H9 (cell line): ENCODE data around the gene ELOVL2. TPM values are rescaled to one million over a fixed set of nuclear protein-coding genes. Genes with fewer than 3 reads are reported as not detected.

ENCODE experiments used
- DNase-seq: peaks from one replicate; pipeline ENCODE4 v3.0.0-alpha.2; 2017
- H2AFZ ChIP-seq: one replicate; pipeline ENCODE4 v1.6.1; 2013; ENCODE audit warnings: mild to moderate bottlenecking, low read length, control low read depth, moderate library complexity
- H2AK5ac ChIP-seq: 2 replicates; pipeline ENCODE4 v1.6.1; 2013; ENCODE audit warnings: low read length, control low read depth, mixed read lengths; ENCODE audit not compliant: insufficient read length
- H2BK120ac ChIP-seq: one replicate; pipeline ENCODE4 v1.6.1; 2013; ENCODE audit warnings: low read depth, mild to moderate bottlenecking, low read length, control low read depth, inconsistent platforms; ENCODE audit not compliant: poor library complexity, severe bottlenecking
- H2BK12ac ChIP-seq: 2 replicates; pipeline ENCODE4 v1.6.1; 2013; ENCODE audit warnings: low read length, control low read depth, mixed read lengths, low read depth; ENCODE audit not compliant: insufficient read length
- H2BK15ac ChIP-seq: 2 replicates; pipeline ENCODE4 v1.6.1; 2013; ENCODE audit warnings: low read depth, low read length, control low read depth
- H2BK20ac ChIP-seq: one replicate; pipeline ENCODE4 v1.6.1; 2013; ENCODE audit warnings: low read depth, mild to moderate bottlenecking, low read length, control low read depth, inconsistent platforms; ENCODE audit not compliant: poor library complexity, severe bottlenecking
- H2BK5ac ChIP-seq: 2 replicates; pipeline ENCODE4 v1.6.1; 2013; ENCODE audit warnings: low read length, control low read depth, mixed read lengths; ENCODE audit not compliant: insufficient read length
- H3K14ac ChIP-seq: 2 replicates; pipeline ENCODE4 v1.6.1; 2013; ENCODE audit warnings: low read length, control low read depth; ENCODE audit not compliant: insufficient read depth
- H3K18ac ChIP-seq: 2 replicates; pipeline ENCODE4 v1.6.1; 2013; ENCODE audit warnings: low read depth, mild to moderate bottlenecking, mixed read lengths, low read length, control low read depth; ENCODE audit not compliant: insufficient read length
- H3K23ac ChIP-seq: 2 replicates; pipeline ENCODE4 v1.6.1; 2013; ENCODE audit warnings: low read length, control low read depth, mixed read lengths, low read depth; ENCODE audit not compliant: insufficient read length
- H3K23me2 ChIP-seq: 2 replicates; pipeline ENCODE4 v1.6.1; 2013; ENCODE audit warnings: low read depth, mild to moderate bottlenecking, mixed read lengths, low read length, control low read depth; ENCODE audit not compliant: insufficient read length, poor library complexity, severe bottlenecking
- H3K27ac ChIP-seq: 2 replicates; pipeline ENCODE4 v1.5.1; 2013; ENCODE audit warnings: low read length, control low read depth, mixed read lengths, low read depth; ENCODE audit not compliant: insufficient read length
- H3K27me3 ChIP-seq: 2 replicates; pipeline ENCODE4 v1.6.1; 2013; ENCODE audit warnings: low read length, control low read depth, inconsistent platforms; ENCODE audit not compliant: insufficient read depth
- H3K4ac ChIP-seq: 2 replicates; pipeline ENCODE4 v1.6.1; 2013; ENCODE audit warnings: low read depth, mild to moderate bottlenecking, control low read depth, inconsistent platforms, low read length, moderate library complexity
- H3K4me1 ChIP-seq: 2 replicates; pipeline ENCODE4 v1.6.1; 2013; ENCODE audit warnings: low read length, control low read depth, inconsistent platforms; ENCODE audit not compliant: insufficient read depth
- H3K4me2 ChIP-seq: 2 replicates; pipeline ENCODE4 v1.6.1; 2013; ENCODE audit warnings: low read length, control low read depth, mixed read lengths; ENCODE audit not compliant: insufficient read length, insufficient read depth
- H3K56ac ChIP-seq: 2 replicates; pipeline ENCODE4 v1.6.1; 2013; ENCODE audit warnings: low read depth, mild to moderate bottlenecking, mixed read lengths, low read length, control low read depth; ENCODE audit not compliant: insufficient read length
- H3K79me1 ChIP-seq: 2 replicates; pipeline ENCODE4 v1.6.1; 2013; ENCODE audit warnings: low read depth, mild to moderate bottlenecking, moderate library complexity, low read length, control low read depth, inconsistent platforms; ENCODE audit not compliant: insufficient read depth, poor library complexity, severe bottlenecking
- H3K79me2 ChIP-seq: 2 replicates; pipeline ENCODE4 v1.6.1; 2013; ENCODE audit warnings: low read length, control low read depth, inconsistent platforms; ENCODE audit not compliant: insufficient read depth
- H3K9ac ChIP-seq: 2 replicates; pipeline ENCODE4 v1.6.1; 2013; ENCODE audit warnings: low read length, control low read depth, mixed read lengths; ENCODE audit not compliant: insufficient read length; ENCODE audit errors: extremely low read depth
- H3K9me3 ChIP-seq: one replicate; pipeline ENCODE4 v1.6.1; 2013; ENCODE audit warnings: low read depth, low read length, inconsistent platforms; ENCODE audit not compliant: control insufficient read depth
- H3T11ph ChIP-seq: one replicate; pipeline ENCODE4 v1.6.1; 2013; ENCODE audit warnings: mild to moderate bottlenecking, low read length, control low read depth, inconsistent platforms
- H4K20me1 ChIP-seq: one replicate; pipeline ENCODE4 v1.6.1; 2013; ENCODE audit not compliant: control insufficient read depth, insufficient read length, insufficient read depth
- H4K5ac ChIP-seq: 2 replicates; pipeline ENCODE4 v1.6.1; 2013; ENCODE audit warnings: low read depth, mild to moderate bottlenecking, mixed read lengths, low read length, control low read depth; ENCODE audit not compliant: insufficient read length
- H4K8ac ChIP-seq: replicated peaks from 2 replicates; pipeline ENCODE4 v1.6.1; 2013; ENCODE audit warnings: low read length, control low read depth, mixed read lengths, low read depth; ENCODE audit not compliant: insufficient read length
- H4K91ac ChIP-seq: 2 replicates; pipeline ENCODE4 v1.6.1; 2013; ENCODE audit warnings: low read depth, mild to moderate bottlenecking, moderate library complexity, mixed read lengths, low read length, control low read depth; ENCODE audit not compliant: insufficient read length
- H3K27ac Mint-ChIP-seq, 3 experiments: 2 replicates in 2 of 3; 3 replicates in 1 of 3; pipeline ENCODE4 v1.8.0; 2020 to 2021; ENCODE audit warnings: mixed read lengths in 3 of 3, mild to moderate bottlenecking in 1 of 3, moderate library complexity in 1 of 3
- H3K27me3 Mint-ChIP-seq: 2 replicates; pipeline ENCODE4 v1.8.0; 2021; ENCODE audit warnings: low read depth, mild to moderate bottlenecking, moderate library complexity, mixed read lengths
- H3K36me3 Mint-ChIP-seq, 3 experiments: 2 replicates in 2 of 3; 3 replicates in 1 of 3; pipeline ENCODE4 v1.8.0; 2020 to 2021; ENCODE audit warnings: low read depth in 3 of 3, mixed read lengths in 3 of 3; ENCODE audit not compliant: insufficient read depth in 1 of 3
- H3K4me1 Mint-ChIP-seq, 2 experiments: 2 replicates each; pipeline ENCODE4 v1.8.0; 2020; ENCODE audit warnings: mixed read lengths in 2 of 2
- H3K4me3 Mint-ChIP-seq, 2 experiments: 2 replicates in 1 of 2; 3 replicates in 1 of 2; pipeline ENCODE4 v1.8.0; 2020 to 2021; ENCODE audit warnings: mild to moderate bottlenecking in 2 of 2, mixed read lengths in 2 of 2, moderate library complexity in 1 of 2
- H3K9me3 Mint-ChIP-seq, 2 experiments: 2 replicates in 1 of 2; 3 replicates in 1 of 2; pipeline ENCODE4 v1.8.0; 2020; ENCODE audit warnings: mild to moderate bottlenecking in 2 of 2, mixed read lengths in 2 of 2, moderate library complexity in 1 of 2
- CTCF ChIP-seq: fragments of 200-600 bp; sonication (generic); conservative IDR thresholded peaks from 3 replicates; pipeline ENCODE4 v1.8.0; 2021; ENCODE audit warnings: antibody characterized with exemption, mild to moderate bottlenecking
- WGBS: extraction: QIAGEN DNeasy Blood & Tissue Kit; methylation state at CpG from one replicate; pipeline ENCODE4 v1.1.7; 2013; ENCODE audit warnings: missing lambda C conversion rate, low lambda C conversion rate, mixed read lengths; ENCODE audit not compliant: insufficient read length; ENCODE audit errors: extremely low coverage; 5-methylcytosine and 5-hydroxymethylcytosine counted together
- total RNA-seq: library from RNA; stranded (reverse); gene quantifications from 2 replicates; pipeline ENCODE4 v1.2.1, GENCODE V29; 2021

ELOVL2 gene
- total RNA-seq, 1 experiment from 2014 or later = 0.57 TPM

GRCh38 chr6:11013721-11014070 is 30.4 kb downstream of the ELOVL2 start:
- Histone ChIP-seq H2AFZ (no peak overlapping the region), H3K9ac (no peak overlapping the region), H2BK15ac (no peak overlapping the region), H4K5ac (no peak overlapping the region), H4K8ac (no peak overlapping the region), H3K79me1 (no peaks in the 10 kb centered on the region), H2BK5ac (no peak overlapping the region), H3K23ac (no peak overlapping the region), H3K27ac (no peak overlapping the region), H2BK12ac (no peak overlapping the region), H3K18ac (no peak overlapping the region), H4K20me1 (no peaks in the 10 kb centered on the region), H3T11ph (no peak overlapping the region), H4K91ac (no peak overlapping the region), H3K4me2 (no peak overlapping the region), H3K23me2 (no peaks in the 10 kb centered on the region), H3K4me1 (no peaks in the 10 kb centered on the region; the same call in 1 of the 2 replicates), H2BK120ac (no peak overlapping the region), H3K79me2 (no peaks in the 10 kb centered on the region), H2BK20ac (no peak overlapping the region), H3K4ac (no peak overlapping the region), H3K56ac (no peak overlapping the region), H3K27me3 (no peaks in the 10 kb centered on the region), H3K14ac (no peak overlapping the region), H2AK5ac (no peak overlapping the region), H3K9me3 (no peaks in the 10 kb centered on the region)
- no peaks in the 10 kb centered on the region for H3K9me3 Mint-ChIP-seq
- WGBS = no CpG with 5 or more reads among the region's 3 CpGs
- H3K4me1 Mint-ChIP-seq = peaks cover 13 to 16% of the 10 kb centered on the region in 2 experiments
- no peaks in the 10 kb centered on the region for H3K36me3 Mint-ChIP-seq
- no peak overlapping the region for H3K4me3 Mint-ChIP-seq
- TF ChIP-seq CTCF = peak; percentile 42; the same call in 2 of the 3 replicates
- DNase-seq = no peak
- peaks cover 4% of the 10 kb centered on the region for H3K27me3 Mint-ChIP-seq
- H3K27ac Mint-ChIP-seq = no peak overlapping the region
